GM18505 (cell line): ENCODE measurements around the gene MYADML2.
"Not testable (repeated sequence)": the region's sequence is repeated elsewhere in the genome, so short reads cannot be mapped to it uniquely, and the experiment has no call there.

Experiments used
- ATAC-seq: cut with Tn5 transposase; IDR thresholded peaks from one replicate; pipeline ENCODE4 v1.9.1; 2021; ENCODE audit not compliant: unreplicated experiment
- POLR2A ChIP-seq: IDR thresholded peaks from 4 replicates; pipeline ENCODE4 v1.6.1; 2011; ENCODE audit warnings: borderline replicate concordance; ENCODE audit not compliant: insufficient read depth, insufficient read length; ENCODE audit errors: extremely low read depth

The MYADML2 gene

GRCh38 chr17:81957691-81958432, 10.8 kb upstream of the MYADML2 start:
- TF ChIP-seq POLR2A = no peak
- no peak for ATAC-seq

DNA sequence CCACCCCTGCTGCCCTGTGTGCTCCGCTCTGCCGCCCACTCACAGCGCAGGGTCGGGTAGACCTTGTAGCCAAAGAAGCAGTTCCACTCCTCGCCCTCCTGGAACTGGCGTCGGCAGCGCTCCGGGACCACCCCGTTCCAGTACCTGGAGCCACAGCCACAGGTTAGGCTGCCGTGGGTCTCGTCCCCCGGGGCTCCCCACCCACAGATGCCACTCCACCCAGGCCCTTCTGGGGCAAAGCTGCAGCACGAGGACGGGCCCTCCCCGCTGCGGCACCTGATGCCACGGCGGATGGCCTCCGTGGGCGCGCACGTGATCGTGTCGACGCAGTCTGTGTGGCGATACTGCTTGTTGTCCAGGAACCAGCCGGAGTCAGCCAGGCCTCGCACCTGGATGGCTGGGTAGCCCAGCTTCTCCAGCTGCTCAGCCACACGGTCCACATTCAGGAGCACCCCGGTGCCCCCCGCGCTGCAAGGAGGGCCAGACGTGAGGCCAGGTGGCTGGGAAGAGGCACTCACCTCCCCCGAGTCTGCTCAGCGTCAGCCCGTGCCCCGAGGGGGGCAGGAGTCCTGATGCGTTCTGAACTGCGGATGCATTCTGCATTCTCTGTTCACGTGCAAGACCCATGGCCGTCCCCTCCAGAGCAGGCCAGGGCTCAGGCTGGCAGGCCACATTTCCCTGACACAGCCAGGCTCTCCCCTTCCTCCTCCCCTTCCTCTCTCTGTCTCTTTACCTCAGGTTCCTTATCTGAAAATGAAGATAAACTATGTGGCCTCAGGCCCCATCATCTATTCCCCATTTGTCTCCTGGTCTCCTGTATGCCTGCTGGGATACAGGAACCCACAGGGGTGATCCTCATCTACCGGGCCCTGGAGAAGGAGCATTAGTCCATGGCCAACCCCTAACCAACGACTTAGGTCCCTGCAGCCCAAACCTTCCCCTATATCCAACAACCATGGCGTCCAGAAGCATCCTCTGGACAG, 9.9 kb upstream of the MYADML2 start:
- ATAC-seq = no peak
- no peak for TF ChIP-seq POLR2A

DNA sequence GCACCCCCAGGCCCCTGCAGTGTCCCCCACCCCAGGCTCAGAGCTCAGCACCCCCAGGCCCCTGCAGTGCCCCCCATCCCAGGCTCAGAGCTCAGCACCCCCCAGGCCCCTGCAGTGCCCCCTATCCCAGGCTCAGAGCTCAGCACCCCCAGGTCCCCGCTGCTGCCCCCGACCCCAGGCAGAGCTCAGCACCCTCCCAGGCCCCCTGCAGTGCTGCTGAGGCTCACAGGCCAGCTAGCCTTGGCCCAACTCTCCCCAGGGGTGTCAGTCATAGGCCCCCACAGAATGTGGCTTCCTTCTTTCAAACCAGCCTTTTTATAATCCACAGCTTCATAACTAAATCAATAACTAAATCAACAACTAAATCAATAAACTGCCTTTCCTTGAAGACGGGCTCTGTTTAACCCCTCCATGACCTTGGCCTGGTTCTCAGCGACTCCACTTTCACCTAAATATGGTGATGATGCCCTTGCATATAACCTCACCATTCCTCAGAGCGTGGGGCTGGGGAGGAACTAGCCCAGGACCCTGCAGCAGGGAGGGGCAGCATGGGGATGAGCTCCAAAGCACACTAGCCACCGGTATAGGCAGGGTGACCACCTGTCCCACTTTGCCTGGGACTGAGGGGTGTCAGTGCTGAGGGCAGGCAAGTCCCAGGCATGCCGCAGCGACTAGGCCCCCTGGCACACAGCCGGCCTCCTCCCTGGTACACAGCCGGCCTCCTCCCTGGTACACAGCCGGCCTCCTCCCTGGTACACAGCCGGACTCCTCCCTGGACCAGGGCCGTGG, 8.9 kb upstream of the MYADML2 start:
- ATAC-seq = no peak
- no peak for TF ChIP-seq POLR2A

- TF ChIP-seq POLR2A = no peak
- ATAC-seq = no peak
These were observed 8.1 kb upstream of the MYADML2 start for GRCh38 chr17:81955058-81955681.

DNA sequence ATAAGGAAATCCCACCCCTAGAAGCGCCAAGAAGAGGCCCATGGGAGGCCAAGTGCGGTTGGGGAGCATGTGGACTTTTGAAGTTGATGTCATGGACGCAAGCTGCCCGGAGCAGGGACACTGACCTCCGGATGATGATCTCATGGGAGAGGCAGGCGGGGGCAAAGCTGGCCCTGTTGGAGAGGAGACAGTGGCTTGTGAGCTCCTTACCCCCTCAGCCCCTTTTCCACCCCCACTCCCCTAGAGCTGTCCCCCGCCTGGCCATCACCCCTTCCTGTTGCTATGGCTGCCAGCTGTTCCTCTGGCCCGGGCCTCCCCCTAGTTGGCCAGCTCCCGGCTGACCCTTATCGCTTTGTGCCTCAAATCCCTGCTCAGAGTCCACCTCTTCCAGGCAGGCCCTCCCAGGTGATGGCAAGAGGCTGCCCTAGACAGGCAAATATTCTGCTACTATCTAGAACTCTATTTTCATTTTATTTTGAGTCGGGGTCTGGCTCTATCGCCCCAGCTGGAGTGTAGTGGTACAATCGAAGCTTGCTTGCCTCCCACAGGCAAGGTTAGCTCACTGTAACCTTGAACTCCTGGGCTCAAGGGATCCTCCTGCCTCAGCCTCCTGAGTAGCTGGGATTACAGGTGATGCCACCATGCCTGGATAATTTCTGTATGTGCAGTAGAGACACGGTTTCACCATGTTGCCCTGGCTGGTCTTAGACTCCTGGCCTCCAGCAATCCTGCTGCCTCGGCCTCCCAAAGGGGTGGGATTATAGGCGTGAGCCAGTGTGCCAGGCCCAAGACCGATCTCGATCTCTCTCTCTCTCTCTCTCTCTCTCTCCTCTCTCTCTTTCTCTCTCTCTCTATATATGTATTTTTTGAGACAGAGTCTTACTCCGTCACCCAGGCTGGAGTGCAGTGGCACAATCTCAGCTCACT, 7.4 kb upstream of the MYADML2 start:
- no peak for ATAC-seq
- no peak for TF ChIP-seq POLR2A

DNA sequence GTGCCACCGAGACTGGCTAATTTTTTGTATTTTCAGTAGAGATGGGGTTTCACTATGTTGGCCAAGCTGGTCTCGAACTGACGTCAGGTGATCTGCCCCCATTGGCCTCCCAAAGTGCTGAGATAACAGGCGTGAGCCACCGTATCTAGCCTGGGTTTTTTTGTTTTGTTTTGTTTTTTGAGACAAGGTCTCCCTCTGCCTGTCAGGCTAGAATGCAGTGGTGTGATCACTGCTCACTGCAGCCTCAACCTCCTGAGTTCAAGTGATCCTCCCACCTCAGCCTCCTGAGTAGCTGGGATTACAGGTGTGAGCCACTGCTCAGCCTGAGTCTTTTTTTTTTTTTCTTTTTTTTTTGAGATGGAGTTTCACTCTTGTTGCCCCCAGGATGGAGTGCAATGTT, 6.4 kb upstream of the MYADML2 start:
- ATAC-seq = not testable (repeated sequence)

- TF ChIP-seq POLR2A = no peak
These were observed 5.8 kb upstream of the MYADML2 start for GRCh38 chr17:81952792-81953228.

DNA sequence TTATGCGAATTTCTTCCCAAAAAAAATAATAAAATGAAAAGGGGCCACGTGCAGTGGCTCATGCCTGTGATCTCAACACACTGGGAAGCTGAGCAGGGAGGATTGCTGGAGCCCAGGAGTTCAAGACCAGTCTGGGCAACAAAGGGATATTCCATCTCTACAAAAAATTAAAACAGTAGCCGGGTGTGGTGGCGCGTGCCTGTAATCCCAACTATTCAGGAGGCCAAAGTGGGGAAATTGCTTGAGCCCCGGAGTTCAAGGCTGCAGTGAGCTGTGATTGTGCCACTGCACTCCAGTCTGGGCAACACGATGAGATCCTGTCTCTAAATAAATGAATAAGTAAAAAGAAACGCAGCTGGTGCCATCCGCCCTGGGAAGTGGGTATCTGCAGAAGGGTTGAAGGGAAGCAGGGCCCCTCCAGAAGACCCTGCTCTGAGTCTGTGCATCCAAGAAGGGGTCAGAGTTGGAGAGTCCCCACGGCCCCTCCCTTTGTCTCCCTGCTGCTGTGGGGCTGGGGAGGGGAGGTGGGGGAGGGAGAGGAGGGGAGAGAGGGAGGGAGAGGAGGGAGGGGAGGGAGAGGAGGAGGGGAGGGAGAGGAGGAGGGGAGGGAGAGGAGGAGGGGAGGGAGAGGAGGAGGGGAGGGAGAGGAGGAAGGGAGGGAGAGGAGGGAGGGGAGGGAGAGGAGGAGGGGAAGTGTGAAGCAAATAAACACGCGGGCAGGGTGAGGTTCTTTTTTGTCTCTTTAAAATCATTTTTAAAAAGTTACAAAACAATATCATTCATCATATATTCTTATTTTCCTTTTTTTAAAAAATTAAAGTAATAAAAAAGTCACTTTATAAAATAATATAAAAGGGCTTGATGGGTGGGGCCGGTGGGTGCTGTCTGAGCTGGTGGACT, 5.0 kb upstream of the MYADML2 start:
- no peak for TF ChIP-seq POLR2A
- ATAC-seq = no peak

More at GRCh38 chr17:81952792-81953228, 5.8 kb upstream of the MYADML2 start:
- no peak for ATAC-seq

DNA sequence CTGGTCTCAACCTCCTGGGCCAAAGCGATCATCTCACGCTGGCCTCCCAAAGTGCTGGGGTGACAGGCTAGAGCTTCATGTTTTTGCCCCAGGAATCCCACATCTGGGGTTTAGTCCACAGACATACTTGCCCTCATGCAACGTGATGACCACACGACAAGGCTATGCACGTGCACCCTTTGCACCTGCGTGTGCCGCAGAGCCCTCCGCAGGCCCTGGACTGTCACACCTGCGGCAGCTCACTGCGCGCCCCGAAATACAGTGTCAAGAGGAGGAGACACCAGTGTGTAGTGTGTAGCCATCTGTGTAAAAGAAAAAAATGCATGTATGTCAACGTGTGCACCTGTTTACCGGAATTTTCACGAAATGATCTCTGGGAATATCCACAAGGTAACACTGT, 3.5 kb upstream of the MYADML2 start:
- no peak for ATAC-seq
- TF ChIP-seq POLR2A = no peak

GRCh38 chr17:81948635-81949378, 1.8 kb upstream of the MYADML2 start:
- no peak for TF ChIP-seq POLR2A
- ATAC-seq = no peak
